ENCODE results near the gene KLK15.
"Not testable (repeated sequence)": the region's sequence is repeated elsewhere in the genome, so short reads cannot be mapped to it uniquely, and the experiment has no call there.

KLK15 gene

GRCh38 chr19:50820086-50820485 is 13.3 kb downstream of the KLK15 start:
- DNase-seq, result no peak

DNA sequence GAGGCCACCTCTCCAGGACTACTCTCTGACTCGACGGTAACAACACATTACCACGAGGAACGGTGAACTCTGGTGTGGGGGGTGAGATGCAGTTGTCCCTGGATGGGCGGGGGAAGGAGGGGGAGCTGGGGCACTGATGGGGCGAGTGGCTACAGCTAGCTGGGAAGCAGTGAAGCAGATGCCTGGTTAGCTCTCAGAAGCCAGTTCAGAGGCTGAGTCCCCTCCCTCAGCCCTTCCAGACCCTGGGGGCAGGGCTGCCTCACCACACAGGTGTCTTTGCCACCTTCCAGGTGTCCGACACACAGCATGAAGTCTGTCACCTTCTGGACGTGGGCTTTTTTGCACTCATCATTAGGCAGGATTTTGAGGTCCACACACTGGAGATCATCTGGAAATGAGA is 13.7 kb downstream of the KLK15 start:
- no peak for DNase-seq

DNA sequence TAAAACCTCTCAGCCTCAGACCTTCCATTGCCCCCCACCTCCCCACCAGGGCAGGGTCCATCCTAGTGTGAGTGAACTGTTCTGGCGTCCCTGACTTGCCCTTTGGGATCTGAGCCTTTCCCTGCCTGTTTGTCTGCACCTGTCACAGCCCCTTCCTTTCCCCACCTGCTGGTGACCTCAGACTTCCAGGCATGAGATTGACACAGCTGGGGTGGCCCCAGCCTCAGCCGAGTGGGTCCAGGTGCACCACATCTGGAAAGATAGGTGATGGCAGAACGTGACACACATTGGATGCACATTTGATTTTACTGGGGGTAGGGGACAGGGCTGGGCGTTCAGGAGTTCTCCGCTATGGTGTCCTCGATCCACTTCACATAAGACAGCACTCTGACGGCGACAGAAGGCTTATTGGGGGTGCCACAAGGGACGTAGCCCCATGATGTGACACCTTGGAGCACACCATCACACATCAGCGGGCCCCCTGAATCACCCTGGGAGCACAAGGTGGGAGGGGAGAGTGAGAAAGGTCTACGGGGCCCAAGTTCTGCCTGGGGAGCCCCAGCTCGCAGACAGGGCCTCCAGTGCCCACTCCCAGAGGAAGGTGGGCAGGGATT is 14.4 kb downstream of the KLK15 start:
- DNase-seq, result no peak

DNA sequence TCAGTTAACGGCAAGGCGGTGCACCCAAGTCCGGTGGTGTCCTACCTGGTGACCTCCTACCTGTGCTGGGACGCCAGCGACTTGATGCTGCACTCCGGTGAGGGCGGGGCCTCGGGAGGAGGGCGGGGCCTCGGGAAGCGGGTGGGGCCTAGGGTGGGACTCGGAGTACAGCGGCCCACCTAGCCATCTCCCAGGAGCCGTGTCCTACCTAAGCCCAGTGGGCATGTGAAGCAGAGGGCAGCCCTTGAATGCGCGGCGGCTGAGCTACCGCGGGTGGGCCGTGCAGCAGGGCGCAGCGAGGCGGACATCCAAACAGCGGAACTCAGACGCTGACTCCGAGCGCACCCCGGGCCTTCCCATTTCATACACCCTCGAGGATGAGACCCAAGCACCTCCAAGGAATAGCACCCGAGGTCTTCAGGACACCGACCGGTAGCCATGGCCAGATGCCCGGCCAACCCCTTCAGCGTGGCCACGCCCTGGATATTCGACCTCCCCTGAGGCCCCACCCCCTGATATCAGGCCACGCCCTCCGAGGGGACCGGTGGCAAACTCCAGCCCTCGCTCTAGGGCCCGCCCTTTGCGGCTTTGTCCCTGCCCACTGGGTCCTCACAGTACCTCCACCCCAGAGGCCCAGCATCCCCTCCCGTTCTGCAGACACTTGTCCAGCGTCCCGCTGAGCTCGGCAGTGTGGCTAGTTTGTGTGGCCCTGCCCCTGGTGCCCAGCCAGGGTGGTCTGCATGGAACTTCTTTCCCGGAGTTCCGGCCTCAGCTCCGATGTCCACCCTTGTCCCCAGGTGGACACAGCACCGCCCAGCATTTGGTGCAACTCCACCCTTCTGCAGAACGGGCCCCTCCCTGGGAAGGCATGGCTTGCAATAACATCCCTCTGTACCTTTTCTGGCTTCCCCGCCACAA is 15.2 kb downstream of the KLK15 start:
- DNase-seq, result peak; percentile 79

GRCh38 chr19:50815439-50815838 is 17.9 kb downstream of the KLK15 start:
- no peak for DNase-seq

DNA sequence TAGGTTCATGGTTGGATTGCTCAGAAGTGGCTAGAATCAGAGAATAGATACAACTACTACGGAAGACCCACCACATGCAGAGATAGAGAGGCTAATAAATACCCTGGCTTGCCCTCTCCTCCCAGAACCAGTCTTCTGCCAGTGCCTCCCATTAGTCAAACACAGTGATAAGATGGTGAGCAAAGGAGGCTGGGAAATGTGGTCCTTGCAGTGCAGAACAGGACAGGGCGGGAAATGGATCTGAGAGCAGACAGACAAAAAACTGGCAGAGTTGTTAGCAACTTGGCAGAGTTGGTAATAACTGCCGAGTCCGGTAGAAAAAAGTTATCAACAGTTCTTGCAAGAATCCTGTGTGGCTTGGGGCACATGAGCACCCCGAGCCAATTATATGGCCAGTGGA is 18.5 kb downstream of the KLK15 start:
- no peak for DNase-seq

- DNase-seq, result no peak
Measured at GRCh38 chr19:50812474-50812873, 20.9 kb downstream of the KLK15 start.

DNA sequence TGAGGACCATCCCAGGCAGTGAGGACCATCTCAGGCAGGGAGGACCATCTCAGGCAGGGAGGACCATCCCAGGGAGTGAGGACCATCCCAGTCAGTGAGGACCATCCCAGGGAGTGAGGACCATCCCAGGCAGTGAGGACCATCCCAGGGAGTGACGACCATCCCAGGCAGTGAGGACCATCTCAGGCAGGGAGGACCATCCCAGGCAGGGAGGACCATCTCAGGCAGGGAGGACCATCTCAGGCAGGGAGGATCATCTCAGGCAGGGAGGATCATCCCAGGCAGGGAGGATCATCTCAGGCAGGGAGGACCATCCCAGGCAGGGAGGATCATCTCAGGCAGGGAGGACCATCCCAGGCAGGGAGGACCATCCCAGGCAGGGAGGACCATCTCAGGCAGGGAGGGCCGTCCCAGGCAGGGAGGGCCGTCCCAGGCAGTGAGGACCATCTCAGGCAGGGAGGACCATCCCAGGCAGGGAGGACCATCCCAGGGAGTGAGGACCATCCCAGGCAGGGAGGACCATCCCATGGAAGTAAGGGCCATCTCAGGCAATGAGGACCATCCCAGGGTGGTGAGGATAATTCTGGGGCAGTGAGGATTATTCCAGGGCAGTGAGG is 21.6 kb downstream of the KLK15 start:
- DNase-seq, result not testable (repeated sequence)

DNA sequence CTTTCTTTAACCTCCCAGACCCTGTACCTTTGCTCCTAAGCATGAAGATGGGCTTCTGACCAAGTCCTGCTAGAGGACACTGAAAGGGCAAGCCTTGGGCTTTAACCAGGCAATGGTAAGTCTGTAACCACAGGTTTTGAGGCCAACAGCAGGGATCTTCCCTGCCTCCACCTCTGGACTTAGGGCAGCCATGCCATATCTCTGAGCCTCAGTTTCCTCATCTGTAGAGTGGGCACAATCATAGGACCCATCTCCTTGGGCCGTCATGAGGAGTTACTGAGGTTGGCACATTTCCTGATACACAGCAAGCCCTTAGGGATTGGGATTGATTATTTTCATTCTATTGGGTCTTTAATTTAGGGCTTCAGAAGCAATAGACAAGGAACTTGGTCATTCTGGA is 24.5 kb downstream of the KLK15 start:
- no peak for DNase-seq

DNA sequence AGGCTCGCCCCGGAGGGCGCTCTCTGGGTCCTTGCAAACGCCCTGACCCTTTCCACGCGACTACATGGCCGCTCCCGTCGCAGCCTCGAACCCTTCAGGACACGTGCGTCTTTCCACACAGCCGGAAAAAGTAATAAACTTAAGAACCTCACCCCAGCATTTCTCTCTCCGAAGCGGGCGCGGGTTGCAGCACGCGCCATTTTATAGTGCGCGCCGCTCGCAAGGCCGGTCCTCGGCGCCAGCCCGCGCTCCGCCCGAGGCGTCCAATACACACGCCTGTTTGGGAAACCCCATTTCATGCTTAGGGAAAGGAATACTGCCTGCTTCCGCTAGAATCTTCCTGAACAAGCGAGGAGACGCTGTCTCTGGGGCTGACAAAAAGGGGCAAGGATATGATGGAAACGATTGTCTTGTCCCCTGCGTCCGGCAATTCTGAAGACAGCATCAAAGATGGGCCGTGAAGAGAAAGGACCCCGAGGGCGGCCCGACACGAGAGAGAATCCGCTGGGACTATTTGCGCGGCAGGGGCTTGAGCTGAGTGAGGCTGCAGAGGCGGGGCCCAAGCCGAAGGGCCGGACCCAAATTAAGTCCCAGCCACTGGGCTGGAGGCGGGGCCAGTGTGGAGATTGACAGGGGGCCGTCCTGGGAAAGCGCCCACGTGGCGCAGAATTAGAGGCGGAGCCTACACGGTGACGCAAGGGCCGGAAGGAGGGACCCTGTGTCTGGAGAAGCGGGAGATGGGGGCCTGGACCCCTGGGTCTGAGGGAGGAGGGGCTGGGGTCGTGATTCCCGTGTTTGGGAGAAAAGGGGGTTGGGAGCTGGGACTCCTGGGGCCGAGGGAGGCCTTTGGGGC is 28.7 kb downstream of the KLK15 start:
- peak; percentile 99 for DNase-seq

DNA sequence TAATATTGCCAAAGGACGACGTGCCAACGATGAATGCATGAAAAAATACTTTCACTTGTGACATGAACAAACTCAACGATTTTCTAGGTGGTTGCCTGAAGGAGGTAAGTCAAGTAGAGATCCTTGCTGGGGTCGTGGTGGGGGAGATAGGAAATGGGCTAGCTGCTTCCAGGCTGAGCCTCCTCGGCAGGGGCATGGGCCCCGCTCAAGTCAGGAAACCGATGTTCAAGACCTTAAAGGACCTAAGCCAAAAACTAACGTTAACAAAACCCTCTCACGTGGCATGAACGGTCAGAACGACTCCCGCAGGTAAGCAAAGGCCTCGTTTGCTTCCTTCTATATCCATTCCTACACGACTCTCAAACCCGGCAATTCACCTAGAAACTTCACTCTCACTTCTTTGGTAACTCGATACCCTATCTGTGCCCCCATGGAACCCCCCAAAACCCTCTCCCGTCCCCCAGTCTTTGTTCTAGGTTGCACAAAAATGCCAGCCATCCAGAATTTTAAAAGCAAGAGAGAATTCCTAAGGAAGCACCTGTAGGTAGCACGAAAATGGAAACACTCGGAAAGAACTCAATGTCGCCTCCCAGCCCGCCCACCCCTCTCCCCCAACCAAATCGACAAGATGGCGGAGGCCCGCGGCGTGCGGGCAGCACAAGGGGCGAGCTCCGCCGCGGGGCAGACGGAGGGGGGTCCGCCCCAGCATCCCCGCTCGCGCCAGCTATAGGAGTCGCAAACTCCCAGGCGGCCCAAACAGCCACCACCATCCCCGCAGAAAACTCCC is 29.5 kb downstream of the KLK15 start:
- peak; percentile 61 for DNase-seq

DNA sequence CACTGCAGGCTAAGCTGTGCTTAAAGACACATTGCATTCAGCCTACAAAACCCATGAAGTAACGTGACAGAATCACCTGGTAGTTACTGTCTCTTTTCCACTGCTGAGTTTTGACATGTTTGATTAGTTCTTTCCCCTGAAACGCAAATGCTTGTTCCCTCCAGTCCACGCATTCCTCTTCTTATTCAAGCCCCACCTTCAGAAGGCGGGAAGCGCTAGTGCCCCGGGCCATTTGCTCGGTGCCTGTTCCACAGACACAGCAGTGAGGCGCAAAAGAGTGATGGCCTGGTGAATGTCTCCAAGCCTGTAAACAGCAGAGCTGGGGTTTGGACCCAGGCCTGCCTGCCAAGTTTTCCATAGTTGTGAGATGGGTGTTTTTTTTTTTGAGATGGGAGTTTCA is 32.3 kb downstream of the KLK15 start:
- no peak for DNase-seq

- DNase-seq, result no peak
Measured at GRCh38 chr19:50799547-50799851, 33.9 kb downstream of the KLK15 start.

GRCh38 chr19:50798659-50799546 is 34.5 kb downstream of the KLK15 start:
- no peak for DNase-seq

DNA sequence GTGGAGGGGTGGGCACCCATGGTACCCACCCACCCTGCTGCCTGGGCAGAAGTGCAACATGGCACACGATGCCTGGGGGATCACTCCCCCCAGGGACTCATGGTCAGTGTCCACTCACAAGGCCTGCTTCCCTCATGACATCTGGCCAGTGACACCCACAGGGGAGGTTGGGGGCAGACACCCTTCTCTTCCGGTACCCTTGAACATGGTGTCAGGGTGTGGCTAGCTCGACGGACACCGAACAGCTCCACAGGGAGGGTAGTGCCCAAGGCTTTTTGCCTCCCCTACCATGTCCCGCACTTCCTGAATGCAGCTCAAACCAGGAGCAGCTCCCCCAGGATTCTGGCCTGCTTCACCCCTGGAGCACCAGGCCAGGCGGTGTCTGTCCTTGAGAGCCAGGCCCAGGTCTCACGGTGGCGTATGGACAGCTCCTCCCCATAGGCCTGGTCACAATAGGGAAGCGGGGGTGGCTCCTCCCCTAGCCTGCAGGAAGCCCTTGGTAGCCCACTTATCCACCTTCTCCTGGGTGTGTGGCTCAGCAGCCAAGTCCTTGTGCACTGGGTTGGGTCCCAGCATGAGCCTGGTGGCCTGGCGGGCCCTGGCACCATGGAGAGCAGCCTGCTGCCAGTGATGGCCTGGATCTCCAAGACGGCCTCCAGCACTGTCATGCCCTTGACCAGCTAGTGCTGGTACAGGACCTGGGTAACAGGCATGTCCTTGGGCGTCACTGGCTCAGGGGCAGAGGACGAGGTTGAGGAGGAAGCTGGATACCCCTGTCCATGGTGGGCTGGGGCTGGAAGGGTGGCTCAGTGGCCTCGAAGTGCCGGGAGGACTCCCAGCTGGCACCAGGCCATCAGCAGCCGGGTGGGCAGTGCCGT is 35.4 kb downstream of the KLK15 start:
- DNase-seq, result no peak

DNA sequence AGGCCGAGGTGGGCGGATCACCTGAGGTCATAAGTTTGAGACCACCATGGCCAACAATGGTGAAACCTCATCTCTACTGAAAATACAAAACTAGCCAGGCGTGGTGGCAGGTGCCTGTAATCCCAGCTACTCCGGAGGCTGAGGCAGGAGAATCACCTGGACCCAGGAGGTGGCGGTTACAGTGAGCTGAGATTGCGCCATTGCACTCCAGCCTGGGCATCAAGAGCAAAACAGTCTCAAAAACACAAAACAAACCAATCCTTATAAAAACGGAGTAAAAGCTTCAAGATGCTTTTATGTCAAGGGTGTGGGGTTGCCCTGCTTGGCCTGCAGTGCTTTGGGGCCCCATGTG is 36.0 kb downstream of the KLK15 start:
- DNase-seq, result no peak

DNA sequence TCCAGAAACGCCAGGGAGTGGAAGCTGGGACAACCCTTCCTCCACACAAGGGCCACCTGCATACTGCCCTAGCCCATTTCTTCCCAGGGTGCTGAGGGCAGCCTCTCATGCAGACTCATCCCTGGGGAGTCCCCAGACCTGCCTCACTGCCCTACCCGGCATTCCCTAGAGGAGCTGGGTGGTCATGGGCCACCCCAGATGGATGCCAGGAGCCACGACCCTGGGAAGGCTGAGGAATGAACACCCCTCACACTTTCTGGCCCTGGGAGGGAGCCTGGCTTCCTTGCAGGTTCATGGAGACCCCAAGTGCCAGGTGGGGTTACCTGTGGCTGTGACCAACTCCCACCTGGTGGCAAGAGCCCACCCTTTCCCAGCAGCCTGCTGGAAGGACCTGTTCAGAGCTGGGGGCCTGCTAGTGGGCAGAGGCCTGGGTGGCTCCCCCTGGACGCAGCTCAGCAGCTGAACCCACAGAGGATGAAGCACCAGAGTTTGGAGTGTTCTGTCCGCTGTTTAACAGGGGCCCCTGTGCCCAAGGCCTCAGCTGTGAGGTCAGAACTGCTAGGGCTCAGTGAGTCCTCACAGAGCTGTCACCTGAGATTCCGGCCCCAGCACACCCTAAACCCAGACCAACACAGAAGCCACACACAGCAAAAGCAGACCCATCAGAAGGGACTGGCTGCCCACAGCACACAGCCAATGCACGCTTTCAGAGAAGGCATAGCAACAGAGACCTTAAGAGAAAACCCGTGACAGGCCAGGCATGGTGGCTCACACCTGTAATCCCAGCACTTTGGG is 36.5 kb downstream of the KLK15 start:
- DNase-seq, result no peak

DNA sequence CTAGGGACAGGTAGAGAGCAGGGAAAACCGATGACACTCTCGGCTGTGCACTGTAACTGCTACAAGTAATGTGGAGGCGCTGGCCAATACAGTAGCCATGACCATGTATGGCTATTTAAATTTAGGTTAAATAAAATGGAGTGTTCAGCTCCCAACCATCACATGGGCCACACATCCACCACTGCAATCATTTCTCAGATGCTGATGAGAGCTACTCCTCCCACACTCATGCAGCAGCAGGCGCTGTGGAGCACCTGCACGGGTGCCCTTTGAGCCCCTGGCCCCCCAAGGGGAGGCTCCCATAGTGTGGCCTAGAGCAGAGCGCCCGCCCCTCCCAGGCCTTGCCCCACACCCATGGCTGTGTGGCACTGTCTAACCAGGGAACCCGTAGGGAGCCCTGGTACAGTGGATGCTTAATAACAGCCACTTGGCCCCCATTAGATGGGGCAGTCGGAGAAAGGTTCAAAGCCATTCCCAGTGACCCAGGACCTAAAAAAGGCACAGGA is 37.2 kb downstream of the KLK15 start:
- no peak for DNase-seq

GRCh38 chr19:50795664-50796073 is 37.7 kb downstream of the KLK15 start:
- no peak for DNase-seq

All from activated CD4-positive, alpha-beta T cell treated with anti-CD3 and anti-CD28 coated beads for 48 hours (primary cell).